HG03354 (cell line): Measurements from ENCODE around the gene AADACL4.
"Not testable (repeated sequence)": the region's sequence is repeated elsewhere in the genome, so short reads cannot be mapped to it uniquely, and the experiment has no call there.

ENCODE experiments used
- ATAC-seq: cut with Tn5 transposase; IDR thresholded peaks from one replicate; pipeline ENCODE4 v1.9.1; 2021; ENCODE audit warnings: mild to moderate bottlenecking; ENCODE audit not compliant: unreplicated experiment, poor library complexity, severe bottlenecking

Gene AADACL4

DNA sequence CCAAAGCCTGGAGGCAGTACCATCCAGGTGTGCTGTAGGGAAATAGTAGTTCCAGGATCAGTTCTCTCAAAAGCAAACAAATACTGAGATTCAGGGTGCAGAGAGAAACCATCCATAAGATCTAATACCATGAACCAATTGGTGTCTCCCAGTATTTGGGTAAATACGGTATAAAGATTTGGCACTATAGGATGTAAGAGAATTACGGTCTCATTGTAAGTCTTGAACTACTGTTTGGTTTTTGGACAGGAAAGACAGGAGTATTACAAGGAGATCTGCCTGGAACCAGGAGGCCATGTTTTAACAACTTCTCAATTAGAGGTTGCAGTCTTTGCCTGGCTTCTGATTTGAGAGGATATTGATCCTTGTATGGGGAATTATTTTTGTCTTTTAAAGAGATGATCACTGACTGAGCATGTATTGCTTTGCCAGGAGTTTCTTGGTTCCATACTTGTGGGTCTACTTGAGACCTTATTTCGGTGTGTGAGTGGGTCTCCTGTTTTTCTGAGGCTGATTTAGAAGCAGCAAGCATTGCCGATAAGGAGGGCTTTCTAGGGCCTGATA lies 10.2 kb downstream of the AADACL4 start:
- ATAC-seq = no peak

DNA sequence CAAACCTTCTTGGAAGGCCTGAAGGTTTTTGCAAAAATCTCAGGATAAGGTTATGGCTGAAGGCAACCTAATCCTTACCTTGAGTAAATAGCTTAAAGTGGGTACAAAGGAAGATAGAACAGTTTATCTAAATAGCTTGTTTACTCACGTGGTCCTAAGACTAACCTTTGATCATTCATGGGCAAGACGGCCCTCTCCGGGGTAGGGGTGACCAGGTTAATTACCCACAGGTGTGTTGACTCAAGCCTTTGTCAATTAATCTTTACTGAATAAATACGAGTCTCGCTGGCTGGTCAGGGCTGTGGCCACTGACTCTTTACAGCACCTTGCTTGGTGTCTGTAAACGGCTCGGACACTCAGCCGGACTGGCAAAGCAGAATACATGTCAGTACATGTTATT lies 10.8 kb downstream of the AADACL4 start:
- ATAC-seq = no peak

DNA sequence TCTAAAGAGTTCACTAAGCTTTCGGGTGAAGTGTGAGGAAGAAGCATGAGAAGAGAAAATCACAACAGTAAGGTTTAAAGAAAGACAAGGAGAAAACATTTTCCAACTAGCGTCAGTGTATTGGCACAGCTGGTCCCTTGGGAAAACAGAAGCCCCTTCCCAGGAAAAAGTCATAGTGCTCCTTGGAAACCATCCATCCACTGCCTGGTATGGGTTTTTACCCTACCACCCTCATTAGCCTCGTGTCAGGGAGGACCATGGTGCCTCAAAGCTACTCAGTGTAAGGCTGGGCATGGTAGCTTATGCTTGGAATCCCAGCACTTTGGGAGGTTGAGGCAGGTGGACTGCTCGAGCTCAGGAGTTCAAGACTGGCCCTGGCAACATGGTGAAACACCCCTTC lies 12.7 kb downstream of the AADACL4 start:
- no peak for ATAC-seq

DNA sequence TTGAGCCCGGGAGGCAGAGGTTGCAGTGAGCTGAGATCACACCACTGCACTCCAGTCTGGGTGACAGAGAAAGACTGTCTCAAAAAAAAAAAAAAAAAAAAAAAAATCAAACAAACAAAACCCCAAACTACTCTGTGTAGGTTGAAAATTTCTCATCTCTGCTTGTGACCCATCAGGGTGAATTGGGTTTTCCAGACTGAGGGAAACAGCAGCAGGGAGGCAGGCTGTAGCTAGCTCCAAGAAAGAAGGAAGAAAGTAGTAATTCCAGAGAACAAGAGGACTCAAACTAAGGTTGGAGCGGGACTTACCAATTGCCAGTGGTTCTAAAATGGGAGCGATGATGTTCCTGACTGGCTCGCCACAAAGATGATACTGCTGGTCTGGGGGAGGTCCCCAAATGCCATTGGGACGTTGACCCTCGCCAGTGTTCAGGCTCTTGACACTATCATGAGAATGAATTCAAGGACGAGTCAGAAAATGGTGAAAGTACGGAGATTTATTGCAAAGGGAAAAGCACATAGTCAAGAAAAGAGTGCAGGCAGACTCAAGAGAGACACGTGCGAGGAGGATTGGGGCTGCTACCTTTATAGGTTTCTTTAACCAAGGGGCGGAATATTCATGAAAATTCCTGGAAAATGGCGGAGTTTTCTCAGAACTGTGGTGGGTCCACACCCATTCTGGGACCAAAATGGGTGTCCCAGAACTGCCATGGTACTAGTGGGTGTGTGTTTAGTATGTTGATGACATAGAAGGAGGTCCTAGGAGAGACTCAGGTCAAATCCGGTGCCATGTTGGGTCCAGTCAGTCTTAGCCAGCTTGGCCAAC lies 13.4 kb downstream of the AADACL4 start:
- no peak for ATAC-seq

DNA sequence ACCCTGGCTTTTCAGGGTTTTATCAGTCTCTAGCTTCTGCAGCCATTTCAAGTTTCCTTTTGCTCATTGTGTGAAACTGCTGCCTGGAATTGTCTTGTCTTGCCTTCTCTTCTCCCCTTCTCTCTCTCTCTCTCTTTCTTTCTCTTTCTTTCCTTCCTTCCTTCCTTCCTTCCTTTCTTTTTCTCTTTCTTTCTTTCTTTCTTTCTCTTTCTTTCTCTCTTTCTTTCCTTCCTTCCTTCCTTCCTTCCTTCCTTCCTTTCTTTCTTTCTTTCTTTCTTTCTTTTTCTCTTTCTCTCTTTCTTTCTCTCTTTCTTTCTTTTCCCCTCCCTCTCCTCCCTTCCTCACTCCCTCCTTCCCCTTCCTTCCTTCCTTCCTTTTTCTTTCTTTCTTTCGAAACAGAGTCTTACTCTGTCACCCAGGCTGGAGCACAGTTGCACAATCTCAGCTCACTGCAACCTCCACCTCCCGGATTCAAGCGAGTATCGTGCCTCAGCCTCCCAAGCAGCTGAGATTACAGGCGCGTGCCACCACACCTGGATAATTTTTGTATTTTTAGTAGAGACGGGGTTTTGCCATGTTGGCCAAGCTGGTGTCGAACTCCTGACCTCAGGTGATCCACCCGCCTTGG lies 14.1 kb downstream of the AADACL4 start:
- not testable (repeated sequence) for ATAC-seq

DNA sequence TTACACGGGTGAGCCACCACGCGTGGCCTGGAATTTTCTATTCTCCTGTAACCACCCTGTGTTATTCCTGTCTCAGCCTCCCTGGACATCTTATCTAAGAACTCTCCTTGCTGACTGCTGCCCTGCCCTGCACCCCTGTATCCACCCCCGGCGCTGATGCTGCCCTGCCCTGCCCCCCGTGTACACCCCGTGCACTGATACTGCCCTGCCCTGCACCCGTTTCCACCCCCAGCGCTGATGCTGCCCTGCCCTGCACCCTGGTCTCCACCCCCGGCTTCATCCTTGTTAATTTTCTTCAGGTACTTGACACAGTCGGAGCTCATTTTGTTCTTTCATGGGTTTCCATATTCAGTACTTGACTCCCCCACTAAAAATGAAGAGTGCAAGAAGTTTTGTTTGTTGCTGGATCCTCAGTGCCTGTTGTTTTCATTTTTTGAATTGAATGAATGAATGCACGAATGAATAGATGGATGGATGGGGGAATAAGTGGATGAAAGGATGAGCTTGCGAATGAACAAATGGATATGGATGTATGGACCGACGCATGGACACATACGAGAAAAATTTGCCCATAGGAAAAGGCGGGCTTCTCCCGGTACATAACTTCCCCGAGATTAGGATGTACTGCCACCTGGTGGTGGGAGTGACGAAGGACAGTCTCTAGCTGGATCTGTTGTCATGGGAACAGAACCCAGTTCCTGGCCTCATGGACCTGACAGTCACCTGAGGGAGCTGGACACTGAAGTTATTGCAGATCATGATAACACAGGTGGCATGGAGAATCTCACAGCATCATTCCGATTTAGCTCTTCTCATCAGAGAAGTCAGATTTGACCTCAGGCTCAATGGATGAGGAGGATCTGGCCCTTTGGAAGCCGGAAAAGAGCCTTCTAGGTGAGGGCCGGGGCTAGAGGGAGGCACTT lies 14.9 kb downstream of the AADACL4 start:
- no peak for ATAC-seq

DNA sequence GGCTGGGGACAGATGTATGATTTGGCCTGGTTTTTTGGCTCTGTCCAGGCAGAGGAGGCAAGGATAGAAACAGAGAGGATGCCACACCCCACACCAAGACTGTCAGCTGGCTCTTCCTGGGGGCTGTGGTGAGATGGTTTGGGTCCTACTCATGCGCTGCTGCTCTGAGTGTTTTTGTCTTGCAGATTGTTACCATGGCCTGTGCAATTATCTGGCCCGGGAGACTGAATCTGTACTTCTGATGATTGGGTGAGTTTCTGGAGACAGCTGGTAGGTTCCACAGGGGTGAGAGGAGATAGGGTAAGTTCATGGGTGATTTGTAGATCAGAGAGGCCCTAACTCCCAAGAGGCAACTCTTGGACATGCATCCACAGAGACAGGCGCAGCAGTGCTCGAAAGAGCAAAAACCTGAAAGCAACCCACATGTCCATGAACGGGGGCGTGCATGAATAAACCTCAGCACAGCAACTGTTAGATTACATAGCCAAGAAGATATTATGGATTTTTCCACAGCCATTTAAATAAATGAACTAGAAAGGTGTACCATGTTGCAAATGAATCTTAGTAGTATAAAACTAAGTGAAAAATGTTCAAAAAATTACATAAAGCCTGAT lies 17.8 kb downstream of the AADACL4 start:
- no peak for ATAC-seq

DNA sequence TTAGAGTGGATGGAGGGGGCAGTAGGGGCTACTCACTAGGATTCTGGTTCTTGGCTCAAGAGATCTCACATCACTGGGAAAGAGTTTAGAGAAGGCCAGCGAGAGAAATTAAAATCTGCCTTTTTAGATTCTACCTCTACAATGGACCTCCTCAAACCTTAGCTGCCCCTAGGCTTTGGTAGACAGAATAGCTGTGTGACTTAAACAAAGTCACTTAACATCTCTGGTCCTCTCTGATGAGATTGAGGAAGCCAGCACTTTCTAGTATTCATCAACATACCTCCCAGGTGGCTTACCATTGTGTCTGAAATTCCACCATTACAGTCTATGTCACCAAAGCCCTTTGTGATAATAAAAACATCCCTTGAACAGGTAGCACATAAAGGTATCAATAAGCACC lies 18.7 kb downstream of the AADACL4 start:
- ATAC-seq = no peak

DNA sequence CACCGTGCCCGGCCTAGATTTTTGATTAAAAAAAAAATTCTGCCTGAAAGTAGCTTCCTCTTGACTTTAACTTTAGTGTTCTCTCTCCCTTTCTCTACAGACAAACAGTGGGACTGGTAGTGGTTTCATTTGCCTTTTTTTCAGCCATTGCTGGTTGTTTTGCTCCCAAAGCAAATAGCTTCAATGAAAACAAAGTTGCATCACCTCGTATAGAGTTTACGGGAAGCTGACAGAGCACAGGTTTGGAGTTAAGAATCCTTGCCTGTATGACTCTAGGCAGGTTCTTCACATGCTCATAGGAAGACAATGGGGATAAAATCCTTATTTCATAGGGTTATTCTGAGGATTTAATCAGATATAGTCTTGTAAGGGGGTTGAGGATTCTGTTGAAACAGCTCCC lies 21.6 kb downstream of the AADACL4 start:
- no peak for ATAC-seq

DNA sequence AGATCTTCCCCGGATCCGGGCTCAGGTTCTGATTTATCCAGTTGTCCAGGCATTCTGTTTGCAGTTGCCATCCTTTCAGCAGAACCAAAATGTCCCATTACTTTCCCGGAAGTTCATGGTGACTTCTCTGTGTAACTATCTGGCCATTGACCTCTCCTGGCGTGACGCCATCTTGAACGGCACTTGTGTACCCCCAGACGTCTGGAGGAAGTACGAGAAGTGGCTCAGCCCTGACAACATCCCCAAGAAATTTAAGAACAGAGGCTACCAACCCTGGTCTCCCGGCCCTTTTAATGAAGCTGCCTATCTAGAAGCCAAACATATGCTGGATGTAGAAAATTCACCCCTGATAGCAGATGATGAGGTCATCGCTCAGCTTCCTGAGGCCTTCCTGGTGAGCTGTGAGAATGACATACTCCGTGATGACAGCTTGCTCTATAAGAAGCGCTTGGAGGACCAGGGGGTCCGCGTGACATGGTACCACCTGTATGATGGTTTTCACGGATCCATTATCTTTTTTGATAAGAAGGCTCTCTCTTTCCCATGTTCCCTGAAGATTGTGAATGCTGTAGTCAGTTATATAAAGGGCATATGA lies 22.4 kb downstream of the AADACL4 start:
- ATAC-seq = no peak

DNA sequence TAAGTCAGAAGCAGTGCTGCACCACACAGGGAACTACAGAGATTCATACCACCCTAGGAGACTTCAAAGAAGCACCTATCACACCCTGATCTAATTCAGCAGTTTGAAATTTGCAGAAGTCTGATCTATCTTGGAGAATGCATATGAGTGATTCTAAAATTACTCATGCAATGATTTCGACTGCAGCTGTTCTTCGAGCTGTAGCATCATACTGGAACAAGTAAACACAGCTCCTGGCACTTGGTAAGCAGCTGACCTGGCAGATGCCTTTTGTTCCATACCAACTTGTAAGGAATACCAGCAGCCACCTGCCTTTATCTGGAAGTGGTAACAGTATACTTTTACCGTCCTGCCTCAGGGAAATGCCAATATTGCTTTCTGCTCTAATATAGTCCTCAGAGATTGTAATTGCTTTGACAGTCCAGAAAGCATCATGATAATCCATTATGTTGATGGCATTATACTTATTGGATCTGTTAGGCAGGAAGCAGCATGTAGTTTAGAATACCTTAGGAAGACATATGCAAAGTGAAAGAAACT lies 25.7 kb downstream of the AADACL4 start:
- no peak for ATAC-seq

DNA sequence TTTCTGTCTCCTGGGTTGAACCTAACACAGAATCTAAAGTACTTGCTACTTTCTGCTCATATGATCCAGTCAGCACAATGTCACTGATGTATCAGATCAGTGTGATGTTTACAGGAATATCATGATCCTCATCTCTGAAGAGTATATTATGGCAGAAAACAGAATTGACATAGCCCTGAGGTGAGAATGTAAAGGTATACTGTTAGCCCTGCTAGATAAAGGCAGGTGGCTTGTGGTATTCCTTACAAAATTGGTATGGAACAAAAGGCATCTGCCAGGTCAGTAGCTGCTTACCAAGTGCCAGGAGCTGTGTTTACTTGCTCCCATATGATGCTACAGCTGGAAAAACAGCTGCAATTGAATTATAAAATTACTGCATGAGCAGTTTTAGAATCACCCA lies 30.5 kb downstream of the AADACL4 start:
- no peak for ATAC-seq

DNA sequence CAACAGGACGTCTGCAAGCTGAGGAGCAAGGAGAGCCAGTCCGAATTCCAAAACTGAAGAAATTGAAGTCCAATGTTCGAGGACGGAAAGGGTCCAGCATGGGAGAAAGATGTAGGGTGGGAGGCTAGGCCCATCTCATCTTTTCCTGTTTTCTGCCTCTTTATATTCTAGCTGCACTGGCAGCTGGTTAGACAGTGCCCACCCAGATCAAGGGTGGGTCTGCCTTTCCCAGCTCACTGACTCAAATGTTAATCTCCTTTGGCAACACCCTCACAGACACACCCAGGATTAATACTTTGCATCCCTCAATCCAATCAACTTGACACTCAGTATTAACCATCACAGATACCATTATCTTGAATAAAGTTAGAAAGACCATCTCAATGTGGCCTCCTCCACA lies 32.2 kb downstream of the AADACL4 start:
- not testable (repeated sequence) for ATAC-seq

DNA sequence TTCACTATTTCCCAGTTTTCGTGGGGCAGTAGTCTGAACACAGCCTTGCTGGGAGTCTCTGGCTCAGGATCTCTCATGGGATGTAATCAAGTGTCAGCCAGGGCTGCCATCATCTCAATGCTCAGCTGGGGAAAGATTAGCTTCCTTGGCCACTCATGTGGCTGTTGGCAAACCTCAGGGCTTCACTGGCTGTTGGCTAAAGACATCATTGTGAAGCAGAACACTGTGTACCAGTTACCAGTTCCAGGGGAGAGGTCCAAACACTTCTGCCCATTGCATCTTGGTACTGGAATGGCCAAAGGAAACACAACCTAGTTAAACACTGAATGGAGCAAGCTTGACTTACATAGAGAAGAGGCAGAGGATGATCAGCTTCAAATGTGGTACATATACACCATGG lies 33.7 kb downstream of the AADACL4 start:
- ATAC-seq = no peak

DNA sequence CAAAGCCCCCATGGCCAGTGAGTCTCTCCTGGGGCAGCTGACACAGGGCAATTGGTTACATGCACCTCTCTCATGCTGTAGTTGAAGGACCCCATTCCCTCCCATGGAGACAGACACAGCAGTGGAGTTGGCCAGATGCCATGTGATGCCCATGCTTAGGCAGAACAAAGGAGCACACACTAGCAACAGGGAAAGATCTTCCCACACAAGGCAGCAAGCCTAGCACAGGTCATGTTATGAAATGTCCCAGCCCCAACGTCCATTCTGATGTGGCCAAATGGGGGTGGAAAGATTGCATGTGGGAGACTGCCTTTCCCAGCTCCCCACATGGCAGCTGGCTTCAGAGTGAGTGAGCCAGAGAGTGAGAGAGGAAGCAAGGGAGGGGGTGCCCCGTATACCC lies 34.5 kb downstream of the AADACL4 start:
- ATAC-seq = no peak

DNA sequence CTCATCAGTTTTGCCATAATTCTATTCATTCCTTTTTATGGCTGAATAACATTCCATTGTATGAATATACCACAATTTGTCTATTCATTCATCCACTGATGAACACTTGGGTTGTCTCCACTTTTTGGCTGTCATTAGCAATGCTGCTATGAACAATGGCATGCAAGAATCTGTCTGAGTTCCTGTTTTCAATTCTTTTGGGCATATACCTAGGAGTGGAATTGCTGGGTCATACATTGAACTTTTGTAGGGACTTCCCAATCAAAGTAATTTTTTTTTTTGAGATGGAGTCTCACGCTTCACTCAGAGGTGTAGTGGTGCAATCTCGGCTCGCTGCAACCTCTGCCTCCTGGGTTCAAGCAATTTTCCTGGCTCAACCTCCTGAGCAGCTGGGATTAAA lies 34.9 kb downstream of the AADACL4 start:
- ATAC-seq = no peak

DNA sequence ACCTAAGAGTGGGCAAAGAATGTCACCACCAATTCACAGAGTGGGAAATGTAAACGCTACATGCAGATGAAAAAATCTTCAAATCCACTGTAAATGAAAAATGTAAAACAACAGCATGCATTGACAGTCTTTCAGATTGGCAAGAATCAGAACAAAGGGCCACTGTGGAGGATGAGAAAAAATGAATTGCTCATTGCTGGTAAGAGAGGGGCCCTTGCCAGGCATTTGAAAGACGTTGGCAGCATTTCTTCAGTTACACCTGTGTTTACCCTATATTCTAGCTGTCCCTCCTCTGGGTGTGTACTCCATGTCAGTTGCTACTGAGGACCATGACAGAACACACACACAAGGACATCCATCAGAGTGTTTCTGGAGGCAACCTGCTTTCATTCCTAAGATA lies 46.3 kb downstream of the AADACL4 start:
- ATAC-seq = no peak

DNA sequence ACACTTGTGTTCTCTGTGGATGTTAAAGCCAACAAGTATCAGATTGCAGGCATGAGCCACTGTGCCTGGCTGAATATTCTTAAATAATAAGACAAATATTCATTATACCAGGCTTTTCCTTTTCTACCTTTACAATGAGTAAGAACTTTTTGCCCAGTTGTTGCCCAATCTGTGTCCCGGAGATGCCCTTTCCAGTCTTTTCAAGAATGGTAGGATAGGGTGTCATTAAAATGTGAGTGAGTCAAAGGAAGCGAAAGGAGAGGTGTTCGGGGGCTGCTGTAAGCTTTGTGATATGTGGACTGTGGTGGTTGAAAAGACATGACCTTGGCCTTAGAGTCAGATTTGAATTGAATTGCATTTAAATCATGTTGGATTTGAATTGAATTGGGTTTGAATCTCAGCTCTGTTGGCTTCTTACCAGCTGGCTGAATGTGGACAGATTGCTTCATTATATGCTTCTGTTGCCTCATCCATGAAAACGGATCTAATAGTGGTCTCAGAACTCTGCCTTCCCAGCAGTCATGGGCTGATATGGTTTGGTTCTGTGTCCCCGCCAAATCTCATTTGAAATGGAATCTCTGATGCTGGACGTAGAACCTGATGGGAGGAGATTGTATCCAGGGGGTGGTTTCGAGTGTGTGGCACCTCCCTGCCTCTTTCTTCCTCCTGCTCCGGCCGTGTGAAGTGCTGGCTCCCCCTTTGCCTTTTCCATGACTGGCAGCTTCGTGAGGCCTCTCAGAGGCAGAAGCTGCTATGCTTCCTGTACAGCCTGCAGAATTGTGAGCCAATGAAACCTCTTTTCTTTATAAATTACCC lies 49.3 kb downstream of the AADACL4 start:
- ATAC-seq = no peak
